Left hindlimb (tissue), 1 donor: ENCODE data around the gene ENTPD6.
"Not testable (repeated sequence)": the region's sequence is repeated elsewhere in the genome, so short reads cannot be mapped to it uniquely, and the experiment has no call there.

ENCODE experiments used
- DNase-seq: peaks from one replicate; pipeline ENCODE4 v3.0.0-alpha.2; 2018

The ENTPD6 gene

GRCh38 chr20:25225642-25226432 lies 30.3 kb downstream of the ENTPD6 start:
- DNase-seq = no peak

- no peak for DNase-seq
Measured at GRCh38 chr20:25226433-25227316, 31.2 kb downstream of the ENTPD6 start.

- DNase-seq = no peak
Measured at GRCh38 chr20:25227317-25227831, 31.9 kb downstream of the ENTPD6 start.

GRCh38 chr20:25229486-25230165 lies 34.1 kb downstream of the ENTPD6 start:
- peak; percentile 5 for DNase-seq

GRCh38 chr20:25230166-25230831 lies 34.8 kb downstream of the ENTPD6 start:
- no peak for DNase-seq

GRCh38 chr20:25233016-25233772 lies 37.7 kb downstream of the ENTPD6 start:
- DNase-seq = peak; percentile 64

- DNase-seq = not testable (repeated sequence)
Measured at GRCh38 chr20:25234009-25234849, 38.7 kb downstream of the ENTPD6 start.

- no peak for DNase-seq
Measured at GRCh38 chr20:25236450-25237304, 41.2 kb downstream of the ENTPD6 start.

GRCh38 chr20:25237610-25238318 lies 42.3 kb downstream of the ENTPD6 start:
- no peak for DNase-seq

- DNase-seq = no peak
Measured at GRCh38 chr20:25238319-25239037, 43.0 kb downstream of the ENTPD6 start.

- DNase-seq = no peak
Measured at GRCh38 chr20:25239387-25240370, 44.2 kb downstream of the ENTPD6 start.

GRCh38 chr20:25240851-25241658 lies 45.5 kb downstream of the ENTPD6 start:
- not testable (repeated sequence) for DNase-seq

- not testable (repeated sequence) for DNase-seq
Measured at GRCh38 chr20:25241659-25241955, 46.1 kb downstream of the ENTPD6 start.

GRCh38 chr20:25242231-25242630 lies 46.7 kb downstream of the ENTPD6 start:
- DNase-seq = no peak

- no peak for DNase-seq
Measured at GRCh38 chr20:25243416-25243979, 48.0 kb downstream of the ENTPD6 start.

GRCh38 chr20:25244976-25245375 lies 49.5 kb downstream of the ENTPD6 start:
- DNase-seq = no peak
